ENCODE data around the gene INSC.

GRCh38 chr11:15119826-15120225 is 5.1 kb downstream of the INSC start:
- TF ChIP-seq EZH2 (IDR thresholded peaks at IDR 0.05; ENCODE audit: borderline replicate concordance, insufficient read depth, low read length, poor library complexity, severe bottlenecking) (no peak), MXI1 (conservative IDR thresholded peaks at IDR 0.05; ENCODE audit: poor library complexity, severe bottlenecking) (no peak)
